ENCODE results near the gene ATP8B3. TPM values are rescaled to one million over a fixed set of nuclear protein-coding genes. Genes with fewer than 3 reads are reported as not detected.

Gene ATP8B3
- total RNA-seq, 4 donors from 2014 or later = 0.30 to 1.2 (median 0.66) TPM

DNA sequence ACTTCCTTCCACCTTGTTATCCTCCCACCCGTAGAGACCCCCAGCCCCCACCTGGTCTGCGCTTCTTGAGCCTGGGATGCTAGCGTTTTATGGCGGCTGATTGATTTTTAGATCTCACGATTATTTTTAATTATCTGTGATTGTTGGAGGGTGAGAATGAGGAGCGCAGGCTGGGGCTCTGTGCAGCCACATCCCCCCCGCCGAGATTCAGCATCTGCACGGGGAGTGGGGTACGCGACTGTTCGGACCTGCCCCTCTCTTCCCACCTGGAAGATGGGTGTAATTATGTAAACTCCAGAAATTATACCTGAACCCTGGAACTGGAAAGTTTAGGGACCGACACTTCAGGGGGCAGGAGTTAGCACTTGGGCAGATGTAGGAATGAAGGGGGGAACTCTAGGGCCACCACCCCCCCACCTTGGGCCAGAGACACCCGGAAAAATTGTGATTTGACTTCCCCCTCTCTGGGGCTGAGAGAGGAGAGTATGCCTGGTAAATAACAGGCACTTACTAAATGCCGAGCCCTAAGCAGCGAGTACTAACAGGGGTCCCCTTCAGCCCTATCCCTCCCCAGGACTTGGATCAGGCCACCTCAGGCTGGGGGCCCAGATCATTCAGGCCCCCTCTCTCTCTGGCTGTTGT is 60.6 kb downstream of the ATP8B3 start:
- 6 to 7% methylated on average over 16 of the region's 16 CpGs for WGBS, 2 donors
- intact Hi-C loops (cut with DNase I; ENCODE audit: low total_unique reads) = no loop called here

DNA sequence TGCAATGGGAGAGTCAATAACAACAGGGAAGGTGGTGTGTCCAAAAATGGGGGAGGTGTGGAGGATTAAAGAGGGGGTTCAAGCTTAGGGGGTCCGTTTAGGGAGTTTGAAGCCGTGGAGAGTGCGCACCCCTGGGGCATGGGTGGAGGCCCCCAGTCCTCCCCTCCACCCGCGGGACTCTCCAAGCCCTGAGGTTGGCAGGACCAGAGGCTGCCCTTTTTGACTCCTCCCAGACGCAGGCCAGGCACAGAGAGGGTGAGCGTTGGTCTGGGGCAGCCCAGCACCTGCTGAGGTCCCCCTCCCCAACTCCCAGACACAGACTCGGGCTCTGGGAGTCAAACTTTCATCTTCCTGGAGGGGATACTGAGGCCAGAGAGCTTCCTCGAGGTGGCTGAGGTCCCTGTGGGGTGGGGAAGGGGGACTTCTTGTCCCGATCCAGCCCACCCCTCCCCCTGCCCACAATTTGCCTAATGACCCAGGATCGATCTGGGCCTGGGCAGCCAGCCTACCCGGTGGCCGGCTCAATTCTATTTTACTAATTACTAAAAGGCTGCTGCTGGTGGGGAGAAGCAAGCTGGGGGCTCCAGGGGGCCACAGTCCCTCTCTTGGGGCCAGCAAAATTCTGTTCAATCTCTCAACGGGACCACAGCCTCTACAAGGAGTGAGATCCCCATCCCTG is 61.6 kb downstream of the ATP8B3 start:
- no peak for DNase-seq (ENCODE audit: low spot score in 2 of 2)
- WGBS, 2 donors = 0 to 4% methylated on average over 13 to 14 of the region's 14 CpGs
- no peak overlapping the region for H3K4me3 ChIP-seq (ENCODE audit: low read depth, poor library complexity, severe bottlenecking)
- TF ChIP-seq, protein P1, sequence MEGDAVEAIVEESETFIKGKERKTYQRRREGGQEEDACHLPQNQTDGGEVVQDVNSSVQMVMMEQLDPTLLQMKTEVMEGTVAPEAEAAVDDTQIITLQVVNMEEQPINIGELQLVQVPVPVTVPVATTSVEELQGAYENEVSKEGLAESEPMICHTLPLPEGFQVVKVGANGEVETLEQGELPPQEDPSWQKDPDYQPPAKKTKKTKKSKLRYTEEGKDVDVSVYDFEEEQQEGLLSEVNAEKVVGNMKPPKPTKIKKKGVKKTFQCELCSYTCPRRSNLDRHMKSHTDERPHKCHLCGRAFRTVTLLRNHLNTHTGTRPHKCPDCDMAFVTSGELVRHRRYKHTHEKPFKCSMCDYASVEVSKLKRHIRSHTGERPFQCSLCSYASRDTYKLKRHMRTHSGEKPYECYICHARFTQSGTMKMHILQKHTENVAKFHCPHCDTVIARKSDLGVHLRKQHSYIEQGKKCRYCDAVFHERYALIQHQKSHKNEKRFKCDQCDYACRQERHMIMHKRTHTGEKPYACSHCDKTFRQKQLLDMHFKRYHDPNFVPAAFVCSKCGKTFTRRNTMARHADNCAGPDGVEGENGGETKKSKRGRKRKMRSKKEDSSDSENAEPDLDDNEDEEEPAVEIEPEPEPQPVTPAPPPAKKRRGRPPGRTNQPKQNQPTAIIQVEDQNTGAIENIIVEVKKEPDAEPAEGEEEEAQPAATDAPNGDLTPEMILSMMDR (IDR thresholded peaks at IDR 0.05) = no peak
- TF ChIP-seq POLR2A (IDR thresholded peaks at IDR 0.05) = no peak
- intact Hi-C loops (cut with DNase I; ENCODE audit: low total_unique reads) = no loop called here

More for the DNA sequence above, 60.6 kb downstream of the ATP8B3 start:
- no peak for DNase-seq (ENCODE audit: low spot score in 2 of 2)
- H3K4me3 ChIP-seq (ENCODE audit: low read depth, poor library complexity, severe bottlenecking) = no peak overlapping the region
- TF ChIP-seq, protein P1 (IDR thresholded peaks at IDR 0.05) = no peak

DNA sequence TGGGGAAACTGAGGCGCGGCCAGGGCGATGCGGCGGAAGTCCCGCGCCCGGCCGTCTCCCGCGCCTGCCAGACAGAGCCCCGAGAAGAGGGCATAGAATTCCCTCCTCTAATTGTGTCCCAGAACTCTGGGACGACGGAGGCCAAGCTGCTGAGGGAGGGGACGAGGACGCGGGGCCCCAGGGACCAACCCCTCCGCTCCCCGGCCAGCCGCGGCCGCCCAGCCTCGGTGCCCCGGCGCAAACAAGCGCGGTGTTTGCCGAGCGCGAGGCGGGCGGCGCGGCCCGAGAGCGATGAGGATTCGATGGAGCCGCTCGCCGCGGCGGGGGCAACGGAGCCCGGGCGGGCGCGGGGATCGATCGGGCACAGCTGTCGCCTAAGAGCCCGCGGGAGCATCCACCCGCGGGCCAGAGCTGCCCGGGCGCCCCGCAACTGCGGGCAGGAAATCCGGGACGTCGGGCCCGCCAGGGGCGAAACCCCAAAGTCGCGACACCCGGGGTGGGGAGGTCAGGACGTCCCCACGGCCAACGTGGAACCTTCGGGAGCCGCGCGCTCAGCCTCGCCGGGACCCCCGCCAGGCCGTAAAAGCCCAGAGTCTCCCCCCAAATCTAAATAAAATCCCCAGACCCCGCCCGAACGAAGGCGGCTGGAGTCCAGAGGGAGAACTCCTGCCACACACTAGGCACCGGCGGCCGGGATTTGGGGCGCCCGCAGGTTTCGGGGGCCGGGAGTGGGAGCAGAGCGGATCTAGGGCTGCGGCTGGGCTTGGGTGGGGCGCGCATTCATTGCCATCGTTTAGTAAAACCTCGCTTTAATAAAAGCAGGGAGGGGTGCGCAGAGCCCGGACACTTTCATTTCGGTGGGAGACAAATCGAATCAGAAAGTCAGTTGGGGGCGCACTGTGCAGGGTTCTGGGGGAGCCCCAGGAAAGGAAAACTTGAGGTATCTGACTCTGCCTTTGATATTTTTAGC is 62.4 kb downstream of the ATP8B3 start:
- TF ChIP-seq POLR2A (IDR thresholded peaks at IDR 0.05) = no peak
- TF ChIP-seq, protein P1 (IDR thresholded peaks at IDR 0.05) = no peak
- no peak overlapping the region for H3K4me3 ChIP-seq (ENCODE audit: low read depth, poor library complexity, severe bottlenecking)
- no peak for DNase-seq (ENCODE audit: low spot score in 2 of 2)
- WGBS, 2 donors = 1 to 2% methylated on average over 31 to 85 of the region's 99 CpGs
- intact Hi-C loops (cut with DNase I; ENCODE audit: low total_unique reads) = no loop called here

DNA sequence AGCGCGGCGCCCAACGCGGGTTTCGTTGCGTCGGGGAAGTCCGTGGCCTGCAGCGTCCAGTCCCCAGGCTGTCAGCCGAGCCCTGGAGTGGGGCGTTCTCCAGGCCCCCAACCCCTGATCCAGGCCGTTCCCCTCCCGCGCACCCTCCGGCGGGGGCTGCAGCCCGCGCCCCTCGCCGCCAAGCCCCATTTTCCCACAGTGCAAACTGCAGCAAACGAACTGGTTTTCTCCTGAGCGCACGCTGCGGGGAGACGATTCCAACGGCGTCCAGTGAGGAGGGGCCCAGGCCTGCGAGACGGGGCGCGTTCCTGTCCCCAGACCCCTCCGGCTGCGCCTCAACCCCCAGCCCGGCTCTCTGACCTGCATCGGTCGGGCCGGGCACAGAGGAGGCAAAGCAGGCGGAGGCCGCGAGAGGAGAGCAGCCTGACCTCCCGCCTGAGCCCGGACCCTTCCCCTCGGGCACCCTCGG is 63.2 kb downstream of the ATP8B3 start:
- intact Hi-C loops (cut with DNase I; ENCODE audit: low total_unique reads) = no loop called here
- TF ChIP-seq POLR2A (IDR thresholded peaks at IDR 0.05) = no peak
- TF ChIP-seq, protein P1 (IDR thresholded peaks at IDR 0.05) = no peak
- DNase-seq (ENCODE audit: low spot score in 2 of 2) = no peak
- 3% methylated on average over 15 to 29 of the region's 45 CpGs for WGBS, 2 donors
- no peak overlapping the region for H3K4me3 ChIP-seq (ENCODE audit: low read depth, poor library complexity, severe bottlenecking)

DNA sequence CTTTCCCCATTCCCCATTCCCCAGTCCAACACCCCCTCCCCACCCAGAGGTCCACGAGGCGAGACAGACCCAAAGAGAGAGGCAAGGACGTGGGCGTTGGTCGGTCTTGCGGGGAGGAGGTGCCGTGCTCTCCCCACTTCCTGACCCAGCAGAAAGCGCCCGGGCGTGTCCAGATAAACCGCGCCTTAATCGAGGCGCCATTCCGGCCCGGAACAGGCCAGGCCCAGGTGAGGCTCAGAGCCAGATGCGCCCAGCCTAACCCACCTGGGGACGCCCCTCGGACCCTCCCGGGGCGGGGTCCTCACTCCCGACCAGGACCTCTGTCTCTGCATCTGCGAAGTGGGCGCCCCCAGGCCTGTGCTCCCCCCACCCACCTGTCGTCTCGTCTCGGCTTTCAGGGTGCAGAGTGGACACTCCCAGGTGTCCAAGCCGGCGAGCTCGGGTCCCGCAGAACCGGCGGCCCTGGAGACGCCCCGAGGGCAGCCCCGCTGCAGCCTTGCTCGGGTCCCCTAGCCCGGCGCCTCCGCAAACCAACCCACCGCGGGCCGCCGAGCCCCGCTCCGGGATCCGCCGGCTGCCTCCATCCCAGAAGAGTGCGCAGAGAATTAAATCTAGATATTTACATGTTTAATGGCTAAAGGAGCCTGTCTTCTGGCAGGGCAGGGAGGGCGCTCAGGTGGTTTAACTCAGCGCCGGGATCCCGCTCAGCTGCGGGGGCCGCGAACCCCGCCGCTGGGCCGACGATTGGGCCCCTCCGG is 63.8 kb downstream of the ATP8B3 start:
- intact Hi-C loops (cut with DNase I; ENCODE audit: low total_unique reads) = no loop called here
- DNase-seq (ENCODE audit: low spot score in 2 of 2) = no peak
- no peak overlapping the region for H3K4me3 ChIP-seq (ENCODE audit: low read depth, poor library complexity, severe bottlenecking)
- WGBS, 2 donors = 1 to 2% methylated on average over 29 to 50 of the region's 61 CpGs
- TF ChIP-seq POLR2A (IDR thresholded peaks at IDR 0.05) = no peak
- TF ChIP-seq, protein P1 (IDR thresholded peaks at IDR 0.05) = no peak
